HCT116 (cell line): ENCODE results near the gene MED10. TPM values are rescaled to one million over a fixed set of nuclear protein-coding genes. Genes with fewer than 3 reads are reported as not detected.

Experiments used
- ATAC-seq: fragments of 200-7000 bp; cut with Tn5 transposase; 2 replicates; pipeline ENCODE4 v1.9.1; 2020; ENCODE audit warnings: mild to moderate bottlenecking, moderate library complexity
- BruUV-seq: library from RNA; stranded (reverse); fragments of 400-500 nt; replicated peaks from 2 replicates; lab custom pipeline; 2021; lab: Mats Ljungman, UMichigan
- CTCF ChIA-PET: fragments of 300-600 bp; sonication (Branson Sonifier 250); formaldehyde crosslinking; loops from one replicate; lab custom pipeline; 2021; ENCODE audit warnings: antibody characterized with exemption; lab: Charles Lee
- POLR2A ChIA-PET: fragments of 300-600, 350-600 bp; sonication (Branson Sonifier 250); formaldehyde crosslinking; loops from one replicate; lab custom pipeline; 2021; ENCODE audit warnings: antibody characterized with exemption; lab: Charles Lee
- RAD21 ChIA-PET, 2 experiments: fragments of 300-600 bp; sonication (Branson Sonifier 250); formaldehyde crosslinking; loops; one replicate each; lab custom pipeline; 2023; ENCODE audit warnings: low total read pairs in 2 of 2; ENCODE audit not compliant: uncharacterized antibody in 2 of 2, unreplicated experiment in 2 of 2, low non-redundant PET in 1 of 2; lab: Charles Lee
- DNase-seq: peaks from one replicate; pipeline ENCODE4 v3.0.0-alpha.2; 2010; ENCODE audit warnings: low read depth, low spot score
- H2AFZ ChIP-seq: fragments of 200-600 bp; shearing (Covaris generic), sonication (generic); 2 replicates; pipeline ENCODE4 v1.6.1; 2017; ENCODE audit warnings: low read depth, mixed run types, mixed read lengths, antibody characterized with exemption, low read length; ENCODE audit not compliant: poor library complexity, severe bottlenecking
- H3K27ac ChIP-seq: 2 replicates; pipeline ENCODE4 v1.5.1; 2012; ENCODE audit warnings: low read depth, low read length
- H3K27me3 ChIP-seq: fragments of 200-600 bp; sonication (generic); 2 replicates; pipeline ENCODE4 v1.6.1; 2016; ENCODE audit warnings: mixed run types, low read length, mixed read lengths; ENCODE audit not compliant: insufficient read depth
- H3K36me3 ChIP-seq, 2 experiments: fragments of 200-500 bp in 1 of 2; fragments of 200-600 bp in 1 of 2; sonication (Bioruptor generic) in 1 of 2; sonication (generic) in 1 of 2; 2 replicates each; pipeline versions ENCODE4 v1.5.1 to v1.6.1; 2014 to 2016; ENCODE audit warnings: low read length in 2 of 2, inconsistent platforms in 1 of 2, mixed read lengths in 1 of 2, mixed run types in 1 of 2; ENCODE audit not compliant: insufficient read depth in 2 of 2, control insufficient read depth in 1 of 2
- H3K4me1 ChIP-seq, 2 experiments: fragments of 200-600 bp in 1 of 2; sonication (generic) in 1 of 2; 2 replicates each; pipeline versions ENCODE4 v1.5.1 to v1.6.1; 2012 to 2017; ENCODE audit warnings: low read length in 2 of 2, inconsistent platforms in 1 of 2, mild to moderate bottlenecking in 1 of 2, mixed read lengths in 1 of 2, mixed run types in 1 of 2, moderate library complexity in 1 of 2; ENCODE audit not compliant: insufficient read depth in 2 of 2, control insufficient read depth in 1 of 2
- H3K4me2 ChIP-seq: fragments of 200-600 bp; sonication (generic); 2 replicates; pipeline ENCODE4 v1.6.1; 2017; ENCODE audit warnings: mixed run types, low read length, mixed read lengths
- H3K4me3 ChIP-seq, 2 experiments: fragments of 200-600 bp in 1 of 2; sonication (generic) in 1 of 2; replicated peaks in 1 of 2; 2 replicates each; pipeline ENCODE4 v1.5.1; 2011 to 2016; ENCODE audit warnings: low read length in 2 of 2, control low read depth in 1 of 2, low read depth in 1 of 2, mild to moderate bottlenecking in 1 of 2, mixed read lengths in 1 of 2, mixed run types in 1 of 2
- H3K79me2 ChIP-seq: fragments of 200-600 bp; sonication (generic); 2 replicates; pipeline ENCODE4 v1.6.1; 2017; ENCODE audit warnings: mild to moderate bottlenecking, mixed run types, low read length, moderate library complexity, mixed read lengths; ENCODE audit not compliant: insufficient read depth
- H3K9ac ChIP-seq: fragments of 200-600 bp; sonication (generic); 2 replicates; pipeline ENCODE4 v1.6.1; 2016; ENCODE audit warnings: low read length, mixed read lengths
- H3K9me2 ChIP-seq: fragments of 200-600 bp; sonication (generic), shearing (Covaris generic); 2 replicates; pipeline ENCODE4 v1.6.1; 2017; ENCODE audit warnings: mixed run types, mild to moderate bottlenecking, moderate library complexity; ENCODE audit not compliant: insufficient read depth
- H3K9me3 ChIP-seq, 2 experiments: fragments of 200-500 bp in 1 of 2; fragments of 200-600 bp in 1 of 2; sonication (Bioruptor generic) in 1 of 2; sonication (generic) in 1 of 2; 2 replicates each; pipeline ENCODE4 v1.6.1; 2014 to 2017; ENCODE audit warnings: low read length in 2 of 2, mixed read lengths in 2 of 2, inconsistent platforms in 1 of 2, low read depth in 1 of 2, mild to moderate bottlenecking in 1 of 2, mixed run types in 1 of 2, moderate library complexity in 1 of 2; ENCODE audit not compliant: control insufficient read depth in 1 of 2, insufficient read depth in 1 of 2
- H4K20me1 ChIP-seq: fragments of 200-600 bp; sonication (generic), shearing (Covaris generic); 2 replicates; pipeline ENCODE4 v1.6.1; 2017; ENCODE audit warnings: mixed run types, mild to moderate bottlenecking, moderate library complexity; ENCODE audit not compliant: insufficient read depth
- CBX3 ChIP-seq: IDR thresholded peaks from 2 replicates; pipeline ENCODE4 v1.6.1; 2012; ENCODE audit warnings: low read depth
- CEBPB ChIP-seq: IDR thresholded peaks from 2 replicates; pipeline ENCODE4 v1.6.1; 2012; ENCODE audit warnings: low read depth
- EGR1 ChIP-seq: IDR thresholded peaks from 2 replicates; pipeline ENCODE4 v1.6.1; 2012; ENCODE audit warnings: low read depth
- EZH2 ChIP-seq: fragments of 200-600 bp; sonication (generic); IDR thresholded peaks from 2 replicates; pipeline ENCODE4 v1.6.1; 2017; ENCODE audit warnings: antibody characterized with exemption, mixed run types
- EZH2phosphoT487 ChIP-seq: fragments of 200-600 bp; IDR thresholded peaks from 2 replicates; pipeline ENCODE4 v1.6.1; 2018; ENCODE audit warnings: antibody characterized with exemption, borderline replicate concordance
- FOSL1 ChIP-seq: IDR thresholded peaks from 2 replicates; pipeline ENCODE4 v1.6.1; 2012; ENCODE audit warnings: low read depth
- POLR2A ChIP-seq: IDR thresholded peaks from 2 replicates; pipeline ENCODE4 v1.7.0; 2011; ENCODE audit warnings: borderline replicate concordance; ENCODE audit not compliant: insufficient read depth, insufficient read length; ENCODE audit errors: extremely low read depth
- POLR2AphosphoS5 ChIP-seq: IDR thresholded peaks from 2 replicates; pipeline ENCODE4 v1.6.1; 2011; ENCODE audit warnings: mild to moderate bottlenecking, low read depth, low read length, moderate library complexity
- SRF ChIP-seq: IDR thresholded peaks from 2 replicates; pipeline ENCODE4 v1.6.1; 2012; ENCODE audit warnings: low read depth
- ZNF274 ChIP-seq: fragments of 200-500 bp; sonication (Bioruptor generic); IDR thresholded peaks from 2 replicates; pipeline ENCODE4 v1.6.1; 2014; ENCODE audit warnings: mild to moderate bottlenecking, low read depth, low read length, inconsistent platforms
- intact Hi-C: fragments of 100-400 bp; cut with micrococcal nuclease; formaldehyde crosslinking; loops from 2 replicates; pipeline ENCODE4 v1.10.0; 2022
- total RNA-seq: library from RNA; stranded (reverse); gene quantifications from one replicate; pipeline ENCODE4 v1.2.1, GENCODE V29; 2021; ENCODE audit not compliant: unreplicated experiment

MED10 gene
- total RNA-seq, 1 experiment from 2014 or later, result 35.0 TPM

DNA sequence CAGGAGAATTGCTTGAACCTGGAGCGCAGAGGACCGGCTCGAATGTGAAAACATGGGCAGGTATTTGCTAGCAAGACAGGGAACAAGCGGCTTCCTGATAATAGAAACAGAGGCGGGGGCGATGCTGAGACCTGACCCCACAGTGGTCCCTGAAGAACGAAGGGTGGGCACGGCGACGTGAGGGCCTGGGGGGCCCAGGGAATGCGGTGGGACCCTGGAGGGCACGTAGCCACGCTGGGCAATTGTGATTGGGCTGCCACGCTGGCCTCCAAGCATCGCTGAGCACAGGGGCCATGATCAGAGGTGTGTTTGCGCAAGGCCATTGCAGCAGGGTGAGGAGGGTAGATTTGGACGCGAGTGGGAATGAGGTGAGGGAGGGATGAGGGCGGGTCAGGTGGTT is 30.7 kb downstream of the MED10 start:
- TF ChIP-seq FOSL1 (no peak), EGR1 (no peak), ZNF274 (no peak), CEBPB (no peak), POLR2AphosphoS5 (no peak), CBX3 (no peak), SRF (no peak)
- ChIA-PET CTCF (no interaction called here), POLR2A (no interaction called here), RAD21 (no interaction called here)
- H3K4me2 ChIP-seq, result no peak overlapping the region
- H3K9me2 ChIP-seq, result no peaks in the 10 kb centered on the region
- no peaks in the 10 kb centered on the region for H3K4me1 ChIP-seq
- intact Hi-C loops, result no loop called here
- H4K20me1 ChIP-seq, result no peaks in the 10 kb centered on the region
- no peak overlapping the region for H2AFZ ChIP-seq
- H3K4me3 ChIP-seq, result no peak overlapping the region
- H3K36me3 ChIP-seq, result no peaks in the 10 kb centered on the region
- ATAC-seq (no peak), DNase-seq (no peak)
- H3K27ac ChIP-seq, result no peak overlapping the region
- H3K9ac ChIP-seq, result no peak overlapping the region
- no peaks in the 10 kb centered on the region for H3K9me3 ChIP-seq
- no peaks in the 10 kb centered on the region for H3K79me2 ChIP-seq
- BruUV-seq, result no TSS peak
- peaks cover 19% of the 10 kb centered on the region; the same call in 1 of the 2 replicates for H3K27me3 ChIP-seq

DNA sequence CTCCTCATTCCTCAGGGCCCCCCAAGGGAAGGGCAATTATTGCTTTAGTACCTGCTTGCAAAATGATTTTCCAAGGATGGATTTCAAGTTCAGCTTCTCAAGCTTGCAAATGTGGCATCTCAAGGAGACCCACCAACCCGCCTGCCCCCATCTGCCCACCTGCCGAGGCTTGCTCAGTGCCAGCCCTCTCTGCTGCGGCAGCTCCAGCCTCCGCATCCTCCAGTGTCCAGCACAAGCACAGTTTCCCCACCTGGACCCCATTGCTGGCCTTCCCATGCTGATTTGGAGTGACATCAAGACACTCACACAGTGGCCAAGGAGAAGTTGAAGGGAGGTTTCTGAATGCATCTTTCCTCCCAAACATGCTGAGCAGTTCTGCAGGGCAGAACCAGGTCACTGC is 31.2 kb downstream of the MED10 start:
- ChIA-PET RAD21 (no interaction called here), CTCF (no interaction called here), POLR2A (no interaction called here)
- Histone ChIP-seq H3K79me2 (no peaks in the 10 kb centered on the region), H3K9ac (no peak overlapping the region), H3K9me3 (no peaks in the 10 kb centered on the region), H3K4me3 (no peak overlapping the region), H3K27me3 (peaks cover 22% of the 10 kb centered on the region; the same call in 1 of the 2 replicates), H4K20me1 (no peaks in the 10 kb centered on the region), H3K4me2 (no peak overlapping the region), H3K9me2 (no peaks in the 10 kb centered on the region), H2AFZ (no peak overlapping the region), H3K36me3 (no peaks in the 10 kb centered on the region), H3K4me1 (no peaks in the 10 kb centered on the region), H3K27ac (no peak overlapping the region)
- intact Hi-C loops, result no loop called here
- TF ChIP-seq FOSL1 (no peak), EZH2phosphoT487 (no peak), CEBPB (no peak), POLR2AphosphoS5 (no peak), POLR2A (no peak), EZH2 (no peak)
- no peak for ATAC-seq
- BruUV-seq, result no TSS peak
- no peak for DNase-seq
